Measurements from ENCODE around the gene HCFC1R1.

Gene HCFC1R1

DNA sequence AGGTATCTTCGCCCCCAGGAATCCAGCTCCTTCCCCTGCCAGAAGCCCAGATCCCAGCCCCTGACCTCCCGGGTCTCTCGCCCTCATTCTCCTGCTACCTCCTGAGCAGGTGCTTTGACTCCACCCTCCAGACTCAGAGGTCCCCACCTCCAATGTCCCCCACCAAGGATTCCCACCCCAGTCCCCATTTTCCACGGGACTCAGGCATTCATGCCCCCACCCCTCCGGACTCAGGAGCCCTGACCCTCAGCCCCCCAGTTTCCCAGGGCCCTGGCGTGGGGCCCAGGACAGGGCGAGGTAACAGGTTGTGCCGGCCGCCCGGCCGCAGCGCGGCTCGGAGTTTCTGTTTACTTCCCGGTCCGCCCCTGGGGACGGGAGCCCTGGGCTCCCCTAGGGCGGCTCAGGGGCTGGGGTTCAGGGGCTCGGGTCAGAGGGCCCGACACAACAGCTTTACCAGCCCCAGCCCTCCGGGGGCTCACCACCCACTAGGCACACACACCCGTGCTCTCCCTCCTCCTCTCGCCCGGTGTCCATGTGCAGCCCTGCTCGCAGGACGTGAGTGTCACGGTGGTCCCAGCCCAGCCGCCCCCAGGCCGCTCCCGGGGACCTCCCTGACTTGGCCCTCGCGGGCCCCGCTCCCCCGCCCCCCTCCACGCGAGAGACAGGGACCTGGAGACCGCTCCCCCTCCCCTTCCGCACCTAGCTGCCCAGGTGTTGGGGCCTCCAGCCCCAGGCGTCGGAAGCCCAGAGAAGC, 12.4 kb upstream of the HCFC1R1 start:
- peaks cover 2% of the 10 kb centered on the region for H3K36me3 Mint-ChIP-seq
- peaks cover 100% of the 10 kb centered on the region for H3K27me3 Mint-ChIP-seq
- DNase-seq: no peak
- H3K27ac Mint-ChIP-seq: peak overlapping the region; percentile 49
- peaks cover 28% of the 10 kb centered on the region for H3K4me1 Mint-ChIP-seq
- CTCF ChIA-PET: interaction anchor here (8.7 to 18.9 kb wide), 2 partner anchors 22 to 31 kb away, joined by 71 to 300 read pairs; partner anchors contain the start of gene CLDN9
- no peaks in the 10 kb centered on the region for H3K9me3 Mint-ChIP-seq
- no peak overlapping the region for H3K4me3 Mint-ChIP-seq

DNA sequence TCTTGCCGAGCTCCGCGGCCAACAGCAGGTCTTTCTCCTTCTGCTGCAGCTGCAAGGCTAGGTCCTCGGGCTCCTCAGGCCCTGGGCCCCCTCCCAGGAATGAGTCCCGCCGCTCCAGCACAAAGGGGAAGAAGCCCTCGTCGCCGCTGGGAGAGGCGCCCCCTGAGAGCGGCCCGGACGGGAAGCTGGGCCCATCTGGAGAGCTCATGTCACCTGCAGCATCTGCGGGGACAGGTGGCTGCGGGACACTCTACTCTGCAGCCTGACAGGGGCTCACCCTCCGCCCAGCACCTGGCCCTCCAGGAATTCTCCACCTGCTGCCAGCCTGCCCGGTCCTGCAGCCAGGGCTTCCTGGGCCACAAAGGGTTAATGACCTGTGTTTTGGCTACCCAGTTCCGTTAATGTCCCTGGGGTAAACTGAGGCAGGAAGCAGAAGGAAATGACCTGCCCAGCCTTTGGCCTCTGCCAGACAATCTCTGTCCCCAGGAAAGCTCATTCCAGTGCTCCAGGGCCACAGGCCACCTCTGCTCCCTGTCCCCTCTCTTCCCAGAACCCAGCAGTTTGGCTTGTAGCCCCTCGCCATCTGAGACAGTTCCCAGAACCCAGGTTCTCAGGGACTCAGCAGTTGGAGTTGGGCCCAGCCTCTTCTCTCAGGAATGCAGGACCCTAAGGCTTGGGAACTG, 11.7 kb upstream of the HCFC1R1 start:
- CTCF ChIA-PET: interaction anchor here (8.5 to 18.9 kb wide), 3 partner anchors 22 to 95 kb away, joined by 71 to 300 read pairs (median 105); partner anchors contain the start of gene CLDN9
- H3K36me3 Mint-ChIP-seq: peaks cover 2% of the 10 kb centered on the region
- H3K4me1 Mint-ChIP-seq: peaks cover 30% of the 10 kb centered on the region
- peaks cover 100% of the 10 kb centered on the region for H3K27me3 Mint-ChIP-seq
- H3K4me3 Mint-ChIP-seq: no peak overlapping the region
- no peak overlapping the region for H3K27ac Mint-ChIP-seq
- DNase-seq: no peak
- no peaks in the 10 kb centered on the region for H3K9me3 Mint-ChIP-seq

DNA sequence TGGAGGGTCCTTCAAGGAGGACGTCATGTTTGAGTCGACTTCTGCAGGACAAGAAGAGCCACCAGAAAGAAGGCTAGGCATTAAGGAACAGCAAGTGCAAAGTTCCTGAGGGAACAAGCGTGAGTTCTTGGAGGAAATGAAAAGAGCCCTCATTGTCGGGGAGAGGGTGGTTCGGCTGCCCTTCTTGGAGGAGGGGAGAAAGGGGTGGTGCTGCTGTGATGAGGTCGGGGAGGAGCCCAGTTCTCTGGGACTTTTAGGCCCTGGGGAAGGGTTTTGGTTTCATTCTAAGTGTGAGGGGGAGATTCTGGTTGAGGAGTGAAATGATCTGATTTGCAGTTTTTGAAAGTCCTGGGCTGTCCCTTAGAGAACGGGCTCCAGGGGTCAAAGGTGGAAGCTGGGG, 8.9 kb upstream of the HCFC1R1 start:
- H3K4me1 Mint-ChIP-seq: peaks cover 54% of the 10 kb centered on the region
- peaks cover 5% of the 10 kb centered on the region for H3K36me3 Mint-ChIP-seq
- no peak overlapping the region for H3K4me3 Mint-ChIP-seq
- CTCF ChIA-PET: interaction anchor here (1.2 to 18.9 kb wide), 14 partner anchors 10 to 250 kb away, joined by 3 to 300 read pairs (median 8); partner anchors contain the start of genes CLDN6, CLDN9, MMP25 and TNFRSF12A
- peaks cover 96% of the 10 kb centered on the region for H3K27me3 Mint-ChIP-seq
- no peaks in the 10 kb centered on the region for H3K9me3 Mint-ChIP-seq
- no peak overlapping the region for H3K27ac Mint-ChIP-seq
- no peak for DNase-seq

DNA sequence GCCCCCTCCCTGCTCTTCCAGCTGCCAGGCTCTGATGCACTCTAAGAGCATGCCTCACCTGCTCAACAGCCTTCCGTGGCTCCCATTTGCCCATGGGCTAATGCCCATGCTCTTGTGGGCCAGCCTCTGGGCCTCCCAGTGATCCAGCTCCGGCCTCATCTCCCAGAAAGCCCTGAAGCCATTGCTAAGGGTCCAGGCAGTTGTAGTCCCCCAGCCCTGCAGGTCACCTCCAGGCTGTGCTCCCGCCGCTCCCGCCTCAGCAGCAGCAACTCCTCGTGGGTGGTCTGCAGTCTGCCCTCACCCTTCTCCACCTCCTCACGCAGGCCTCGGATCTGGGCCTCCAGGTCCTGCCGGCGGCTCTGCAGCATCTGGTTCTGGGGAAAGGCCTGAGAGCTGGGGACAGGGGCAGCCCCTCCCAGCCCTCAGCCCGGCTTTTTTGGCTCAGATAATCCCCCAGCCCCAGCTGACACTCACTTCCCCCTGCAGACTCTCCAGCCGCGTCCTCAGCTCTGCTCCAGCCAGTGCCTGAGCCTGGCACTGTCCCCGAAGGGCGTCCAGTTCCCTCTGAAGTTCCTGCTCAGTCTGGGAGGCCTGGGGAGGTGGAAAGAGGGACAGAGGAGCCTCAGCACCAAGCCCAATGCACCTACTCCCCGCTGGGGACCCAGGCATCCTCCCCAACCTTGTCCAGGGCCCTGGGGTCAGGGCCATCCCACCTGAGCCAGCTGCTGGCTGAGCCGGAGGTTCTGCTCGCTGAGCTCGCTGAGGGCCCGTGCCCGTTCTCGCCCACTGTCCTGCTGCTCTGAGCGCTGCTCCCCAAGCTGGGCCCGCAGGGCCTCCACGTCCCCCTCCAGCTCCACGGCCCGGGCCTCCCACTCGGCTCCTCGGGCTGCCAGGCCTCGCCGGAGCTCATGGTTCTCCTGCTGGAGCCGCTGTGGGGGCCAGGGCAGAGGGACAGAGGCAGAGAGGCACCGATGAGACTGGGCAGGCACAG, 6.8 kb upstream of the HCFC1R1 start:
- Mint-ChIP-seq H3K4me1 (peaks cover 57% of the 10 kb centered on the region), H3K36me3 (peaks cover 19% of the 10 kb centered on the region), H3K27me3 (peaks cover 75% of the 10 kb centered on the region), H3K27ac (no peak overlapping the region), H3K9me3 (no peaks in the 10 kb centered on the region), H3K4me3 (peak overlapping the region; percentile 77)
- CTCF ChIA-PET: interaction anchor here (0.8 to 18.9 kb wide), 18 partner anchors 11 to 141 kb away, joined by 3 to 300 read pairs (median 8); partner anchors contain the start of genes CLDN6, CLDN9, MMP25 and TNFRSF12A
- DNase-seq: no peak

DNA sequence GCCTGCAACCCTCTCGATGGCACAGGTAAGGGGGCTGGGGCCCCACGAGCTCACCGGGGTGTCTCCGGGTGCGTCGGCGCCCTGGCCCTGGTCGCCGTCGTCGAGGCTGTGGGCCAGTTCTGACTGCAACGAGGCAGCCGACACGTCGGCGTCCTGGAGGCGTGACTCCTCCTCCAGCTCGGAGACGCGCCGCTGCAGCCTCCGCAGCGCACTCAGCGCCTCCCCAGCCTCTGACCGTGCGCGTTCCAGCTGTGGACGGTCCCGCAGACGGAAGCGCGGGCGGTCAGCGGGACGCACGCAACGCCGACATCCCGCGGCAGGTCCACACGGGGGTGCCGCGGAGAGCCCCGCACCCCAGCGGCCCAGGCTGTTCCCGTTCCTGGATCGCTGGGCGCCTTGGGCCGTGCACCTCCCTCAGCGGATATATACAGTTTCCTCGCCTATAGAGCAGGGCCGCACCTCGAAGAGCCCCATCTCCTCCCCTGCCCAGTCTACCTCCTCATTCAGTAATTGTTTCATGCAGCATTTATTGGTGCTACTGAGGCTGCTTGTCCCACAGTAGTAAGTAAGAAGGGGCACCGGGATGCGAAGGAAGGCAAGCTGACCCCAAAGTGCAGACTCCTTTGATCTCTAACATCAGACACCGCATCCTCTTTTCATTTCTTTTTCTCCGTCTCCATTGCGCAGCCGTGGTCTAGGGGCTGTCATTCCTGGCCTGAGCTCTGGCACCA, 5.9 kb upstream of the HCFC1R1 start:
- H3K4me3 Mint-ChIP-seq: peak overlapping the region; percentile 77
- peaks cover 66% of the 10 kb centered on the region for H3K27me3 Mint-ChIP-seq
- no peak overlapping the region for H3K27ac Mint-ChIP-seq
- H3K4me1 Mint-ChIP-seq: peaks cover 60% of the 10 kb centered on the region
- peak; percentile 75 for DNase-seq
- H3K9me3 Mint-ChIP-seq: no peaks in the 10 kb centered on the region
- CTCF ChIA-PET: interaction anchor here (0.8 to 18.9 kb wide), 14 partner anchors 10 to 136 kb away, joined by 3 to 300 read pairs (median 11); partner anchors contain the start of genes CLDN6, CLDN9, MMP25 and TNFRSF12A
- H3K36me3 Mint-ChIP-seq: peaks cover 19% of the 10 kb centered on the region

DNA sequence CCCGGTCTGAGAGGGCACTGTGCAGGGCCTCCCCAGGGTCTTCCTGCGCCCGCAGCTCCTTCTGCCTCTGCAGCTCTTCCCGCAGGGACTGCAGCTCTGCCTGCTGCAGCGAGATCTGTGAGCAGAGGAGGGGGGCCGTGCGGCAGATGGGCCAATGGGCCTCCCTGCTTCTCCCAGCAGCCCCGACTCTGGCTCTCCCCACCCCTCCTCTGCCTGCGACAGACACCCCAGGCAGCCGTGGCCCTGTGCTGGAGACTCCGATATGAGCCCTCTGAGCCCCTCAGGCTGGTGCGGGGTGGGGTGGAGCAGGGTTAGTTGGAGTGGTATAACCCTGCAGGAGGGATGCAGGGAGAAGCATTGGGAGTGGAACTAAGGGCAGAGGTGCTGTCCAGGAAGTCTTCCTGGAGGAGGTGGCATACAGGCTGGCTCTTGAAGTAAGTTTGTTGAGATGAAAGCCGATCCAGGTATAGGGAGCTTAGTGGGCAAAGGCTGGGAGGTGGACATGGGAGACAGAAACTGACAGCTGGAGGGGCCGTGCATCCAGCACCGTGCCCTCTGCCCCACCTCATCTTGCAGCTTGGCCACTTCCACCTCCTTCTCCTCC, 5.1 kb upstream of the HCFC1R1 start:
- H3K9me3 Mint-ChIP-seq: no peaks in the 10 kb centered on the region
- H3K36me3 Mint-ChIP-seq: peaks cover 21% of the 10 kb centered on the region
- H3K27ac Mint-ChIP-seq: peak overlapping the region; percentile 69
- H3K4me1 Mint-ChIP-seq: peaks cover 65% of the 10 kb centered on the region
- CTCF ChIA-PET: interaction anchor here (1.0 to 18.9 kb wide), 20 partner anchors 9 to 137 kb away, joined by 3 to 300 read pairs (median 6); partner anchors contain the start of genes CLDN6, CLDN9, MMP25 and TNFRSF12A
- DNase-seq: no peak
- H3K27me3 Mint-ChIP-seq: peaks cover 58% of the 10 kb centered on the region
- H3K4me3 Mint-ChIP-seq: peak overlapping the region; percentile 77

DNA sequence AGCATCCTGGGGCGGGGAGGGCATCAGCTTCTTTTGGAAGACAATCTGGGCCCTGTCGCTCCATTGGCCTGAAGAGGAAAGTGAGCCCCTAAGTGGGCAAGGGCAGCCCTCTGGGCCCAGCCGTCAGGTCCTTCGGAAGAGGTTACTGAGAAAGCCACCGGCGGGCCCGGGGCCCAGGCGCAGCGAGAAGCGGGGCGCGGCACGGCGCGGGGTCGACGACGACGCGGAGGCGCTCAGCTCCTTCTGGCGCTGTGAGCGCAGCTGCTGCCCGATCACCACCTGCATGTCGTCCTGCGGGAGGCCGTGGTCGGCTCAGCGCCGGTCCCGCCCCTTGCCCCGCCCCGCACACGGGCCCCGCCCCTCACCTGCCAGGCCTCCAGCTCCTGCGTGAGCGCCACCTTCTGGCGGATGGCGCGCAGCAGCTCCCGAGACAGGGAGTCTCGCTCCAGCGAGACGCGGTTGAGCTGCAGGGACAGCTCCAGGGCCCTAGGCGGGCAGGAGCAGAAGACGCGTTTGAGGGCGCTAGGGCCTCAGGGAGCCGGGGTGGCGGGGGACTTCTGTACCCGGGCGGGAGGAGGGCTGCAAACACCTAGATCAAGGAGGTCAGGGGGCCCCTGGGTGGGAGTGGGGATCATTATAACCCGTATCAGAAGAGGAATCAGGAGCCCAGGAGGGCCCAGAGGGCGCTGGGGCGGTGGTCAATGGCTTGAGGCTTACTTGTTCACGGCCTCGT, 4.4 kb upstream of the HCFC1R1 start:
- DNase-seq: peak; percentile 92
- peaks cover 69% of the 10 kb centered on the region for H3K4me1 Mint-ChIP-seq
- peaks cover 20% of the 10 kb centered on the region for H3K36me3 Mint-ChIP-seq
- peak overlapping the region; percentile 75 for H3K27ac Mint-ChIP-seq
- H3K27me3 Mint-ChIP-seq: peaks cover 51% of the 10 kb centered on the region
- H3K4me3 Mint-ChIP-seq: peak overlapping the region; percentile 63
- no peaks in the 10 kb centered on the region for H3K9me3 Mint-ChIP-seq
- CTCF ChIA-PET: interaction anchor here (0.7 to 18.9 kb wide), 18 partner anchors 9 to 138 kb away, joined by 3 to 300 read pairs (median 6); partner anchors contain the start of genes CLDN6, CLDN9, MMP25 and TNFRSF12A

DNA sequence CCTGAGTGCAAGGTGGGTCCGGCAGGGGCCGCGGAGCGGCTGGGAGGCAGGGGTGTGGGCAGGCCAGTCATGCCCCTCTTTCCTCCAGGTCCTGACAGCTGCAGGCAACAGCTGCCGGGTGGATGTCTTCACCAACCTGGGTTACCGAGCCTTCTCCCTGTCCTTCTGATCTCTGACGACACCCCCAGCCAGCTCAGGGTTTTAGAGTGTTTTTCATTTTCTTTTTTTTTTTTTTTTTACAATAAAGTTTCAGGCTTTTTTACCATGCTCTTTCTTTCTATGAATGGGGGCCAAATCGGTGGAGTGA, 3.7 kb upstream of the HCFC1R1 start:
- Mint-ChIP-seq H3K27me3 (peaks cover 44% of the 10 kb centered on the region), H3K27ac (no peak overlapping the region), H3K36me3 (peaks cover 20% of the 10 kb centered on the region), H3K4me1 (peaks cover 71% of the 10 kb centered on the region), H3K9me3 (no peaks in the 10 kb centered on the region), H3K4me3 (no peak overlapping the region)
- no peak for DNase-seq
- CTCF ChIA-PET: interaction anchor here (0.6 to 18.9 kb wide), 13 partner anchors 8 to 139 kb away, joined by 3 to 300 read pairs (median 6); partner anchors contain the start of genes CLDN6, CLDN9, MMP25 and TNFRSF12A

DNA sequence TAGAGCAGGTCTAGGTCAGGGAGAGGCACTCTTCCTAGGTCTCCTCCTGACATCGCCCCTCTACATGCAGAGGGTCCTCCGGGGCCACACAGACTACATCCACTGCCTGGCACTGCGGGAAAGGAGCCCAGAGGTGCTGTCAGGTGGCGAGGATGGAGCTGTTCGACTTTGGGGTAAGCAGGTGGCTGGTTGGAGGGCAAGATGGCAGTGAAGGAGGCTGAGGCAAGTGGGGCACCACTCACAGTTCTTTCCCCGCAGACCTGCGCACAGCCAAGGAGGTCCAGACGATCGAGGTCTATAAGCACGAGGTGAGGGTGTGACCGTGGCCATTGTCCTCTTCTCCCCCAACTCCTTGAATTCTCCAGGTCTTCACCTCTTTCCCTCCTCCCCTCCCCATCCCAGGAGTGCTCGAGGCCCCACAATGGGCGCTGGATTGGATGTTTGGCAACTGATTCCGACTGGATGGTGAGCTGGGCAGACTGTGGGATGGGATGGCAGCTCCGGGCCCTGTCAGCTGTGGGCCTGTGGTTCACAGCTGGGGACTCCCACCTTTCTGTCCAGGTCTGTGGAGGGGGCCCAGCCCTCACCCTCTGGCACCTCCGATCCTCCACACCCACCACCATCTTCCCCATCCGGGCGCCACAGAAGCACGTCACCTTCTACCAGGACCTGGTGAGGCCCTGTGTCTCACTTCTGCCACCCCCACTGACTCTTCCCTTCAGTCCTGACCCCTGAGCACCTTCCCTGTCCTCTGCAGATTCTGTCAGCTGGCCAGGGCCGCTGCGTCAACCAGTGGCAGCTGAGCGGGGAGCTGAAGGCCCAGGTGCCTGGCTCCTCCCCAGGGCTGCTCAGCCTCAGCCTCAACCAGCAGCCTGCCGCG, 3.1 kb upstream of the HCFC1R1 start:
- DNase-seq: no peak
- Mint-ChIP-seq H3K4me1 (peaks cover 73% of the 10 kb centered on the region), H3K36me3 (peaks cover 20% of the 10 kb centered on the region), H3K4me3 (no peak overlapping the region), H3K9me3 (no peaks in the 10 kb centered on the region), H3K27ac (no peak overlapping the region), H3K27me3 (peaks cover 38% of the 10 kb centered on the region)
- CTCF ChIA-PET: interaction anchor here (0.6 to 18.9 kb wide), 8 partner anchors 7 to 124 kb away, joined by 3 to 300 read pairs (median 57); partner anchors contain the start of genes CLDN6, CLDN9, MMP25 and TNFRSF12A

DNA sequence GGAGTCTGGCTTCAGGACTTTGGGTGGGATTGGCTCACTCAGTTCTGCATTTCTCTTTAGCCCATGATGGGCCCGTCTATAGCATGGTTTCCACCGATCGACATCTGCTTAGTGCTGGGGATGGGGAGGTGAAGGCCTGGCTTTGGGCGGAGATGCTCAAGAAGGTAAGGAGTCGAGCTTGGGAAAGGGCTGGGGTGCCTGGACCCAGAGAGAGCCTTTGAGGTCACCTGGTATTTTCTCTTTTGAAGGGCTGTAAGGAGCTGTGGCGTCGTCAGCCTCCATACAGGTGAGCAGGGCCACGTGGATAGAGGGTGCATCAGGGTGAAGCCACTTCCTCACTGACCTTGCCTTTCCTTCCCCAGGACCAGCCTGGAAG, 2.2 kb upstream of the HCFC1R1 start:
- peaks cover 38% of the 10 kb centered on the region for H3K27me3 Mint-ChIP-seq
- H3K4me1 Mint-ChIP-seq: peaks cover 78% of the 10 kb centered on the region
- H3K27ac Mint-ChIP-seq: no peak overlapping the region
- H3K4me3 Mint-ChIP-seq: no peak overlapping the region
- CTCF ChIA-PET: interaction anchor here (1.0 to 18.9 kb wide), 2 partner anchors 21 to 109 kb away, joined by 3 to 300 read pairs; partner anchors contain the start of genes CLDN9 and ZNF213
- no peaks in the 10 kb centered on the region for H3K9me3 Mint-ChIP-seq
- no peak for DNase-seq
- peaks cover 21% of the 10 kb centered on the region for H3K36me3 Mint-ChIP-seq
